HepG2 (cell line): ENCODE results near the gene ZCCHC7. TPM values are rescaled to one million over a fixed set of nuclear protein-coding genes. Genes with fewer than 3 reads are reported as not detected.

Experiments
- ATAC-seq: fragments of 200-7000 bp; cut with Tn5 transposase; 3 replicates; pipeline ENCODE4 v1.9.1; 2020; ENCODE audit warnings: mild to moderate bottlenecking, moderate library complexity
- BruUV-seq: library from RNA; stranded (reverse); fragments of 400-500 nt; replicated peaks from 2 replicates; lab custom pipeline; 2021; lab: Mats Ljungman, UMichigan
- CTCF ChIA-PET: fragments of 300-600 bp; formaldehyde crosslinking; extraction: SDS; loops from one replicate; lab custom pipeline; 2021; ENCODE audit warnings: low total read pairs, inconsistent platforms, low intra/inter-chr PET ratio; lab: Yijun Ruan, JAX
- POLR2A ChIA-PET: fragments of 350-600 bp; sonication (Branson Sonifier 250); formaldehyde crosslinking; loops from one replicate; lab custom pipeline; 2020; ENCODE audit warnings: antibody characterized with exemption, inconsistent platforms; lab: Yijun Ruan, JAX
- DNase-seq: peaks from one replicate; pipeline ENCODE4 v3.0.0-alpha.2; 2015; ENCODE audit warnings: low spot score
- FAIRE-seq: peaks from 3 replicates; lab custom pipeline; 2011; peaks lifted over from hg19 to GRCh38; lab: Jason Lieb, UNC
- H2AFZ ChIP-seq: one replicate; pipeline ENCODE4 v1.6.1; 2011; ENCODE audit warnings: low read length, inconsistent platforms
- H3K27ac ChIP-seq: fragments of 300-600 bp; 3 replicates; pipeline ENCODE4 v1.8.0; 2011; ENCODE audit warnings: mixed run types, mild to moderate bottlenecking, mixed read lengths, low read length, inconsistent platforms; ENCODE audit not compliant: insufficient read depth; ENCODE audit errors: extremely low read length
- H3K27me3 ChIP-seq, 2 experiments: fragments of 200-600 bp in 1 of 2; 2 replicates in 1 of 2; 3 replicates in 1 of 2; pipeline versions ENCODE4 v1.6.0 to v1.8.0; 2011; ENCODE audit warnings: low read length in 2 of 2, mild to moderate bottlenecking in 2 of 2, moderate library complexity in 2 of 2, inconsistent platforms in 1 of 2; ENCODE audit not compliant: insufficient read depth in 2 of 2, control insufficient read depth in 1 of 2
- H3K36me3 ChIP-seq, 2 experiments: fragments of 200-600 bp in 1 of 2; replicated peaks in 1 of 2; 2 replicates in 1 of 2; 3 replicates in 1 of 2; pipeline versions ENCODE4 v1.5.1 to v1.8.0; 2011; ENCODE audit warnings: low read length in 2 of 2, inconsistent platforms in 1 of 2; ENCODE audit not compliant: insufficient read depth in 2 of 2, control insufficient read depth in 1 of 2
- H3K4me1 ChIP-seq: 2 replicates; pipeline ENCODE4 v1.5.1; 2012; ENCODE audit warnings: low read length, inconsistent platforms; ENCODE audit not compliant: insufficient read depth
- H3K4me2 ChIP-seq: 2 replicates; pipeline ENCODE4 v1.6.0; 2011; ENCODE audit warnings: low read depth, low read length, inconsistent platforms
- H3K4me3 ChIP-seq, 3 experiments: fragments of 200-600 bp in 1 of 3; sonication (generic), shearing (Covaris generic) in 1 of 3; replicated peaks in 1 of 3; 2 replicates each; pipeline ENCODE4 v1.5.1; 2011 to 2016; ENCODE audit warnings: low read length in 3 of 3, inconsistent platforms in 2 of 3, low read depth in 2 of 3, mild to moderate bottlenecking in 2 of 3, control low read depth in 1 of 3, mixed read lengths in 1 of 3; ENCODE audit not compliant: insufficient read depth in 1 of 3
- H3K79me2 ChIP-seq: one replicate; pipeline ENCODE4 v1.6.1; 2011; ENCODE audit warnings: low read length, inconsistent platforms; ENCODE audit not compliant: insufficient read depth
- H3K9ac ChIP-seq: 2 replicates; pipeline ENCODE4 v1.6.0; 2011; ENCODE audit warnings: mild to moderate bottlenecking, low read depth, low read length, inconsistent platforms; ENCODE audit not compliant: insufficient read depth
- H3K9me3 ChIP-seq: 2 replicates; pipeline ENCODE4 v1.5.1; 2012; ENCODE audit warnings: mild to moderate bottlenecking, low read length
- H4K20me1 ChIP-seq: 2 replicates; pipeline ENCODE4 v1.6.0; 2011; ENCODE audit warnings: inconsistent platforms, mild to moderate bottlenecking, low read length, moderate library complexity; ENCODE audit not compliant: insufficient read depth
- CHD2 ChIP-seq: IDR thresholded peaks from 2 replicates; pipeline ENCODE4 v1.6.1; 2011; ENCODE audit warnings: low read depth, low read length, improper control_type of control experiment
- GLI4 ChIP-seq: sonication (generic); formaldehyde crosslinking; IDR thresholded peaks from 2 replicates; pipeline ENCODE4 v1.5.1; 2020; ENCODE audit warnings: missing genetic modification reagents, mild to moderate bottlenecking, moderate library complexity, borderline replicate concordance
- MAFF ChIP-seq: IDR thresholded peaks from 2 replicates; pipeline ENCODE4 v1.6.1; 2011; ENCODE audit warnings: low read depth, low read length, improper control_type of control experiment
- MAFK ChIP-seq, 2 experiments: IDR thresholded peaks in 1 of 2; conservative IDR thresholded peaks in 1 of 2; 2 replicates each; pipeline ENCODE4 v1.6.1; 2011; ENCODE audit warnings: improper control_type of control experiment in 2 of 2, low read length in 2 of 2
- MXI1 ChIP-seq: IDR thresholded peaks from 3 replicates; pipeline ENCODE4 v1.6.1; 2012; ENCODE audit warnings: low read depth, low read length, inconsistent platforms, borderline replicate concordance
- NFIC ChIP-seq: IDR thresholded peaks from 2 replicates; pipeline ENCODE4 v1.6.1; 2012; ENCODE audit warnings: mild to moderate bottlenecking, low read length, inconsistent platforms
- ZNF253 ChIP-seq: sonication (generic); formaldehyde crosslinking; IDR thresholded peaks from 2 replicates; pipeline ENCODE4 v1.8.0; 2022; ENCODE audit warnings: mild to moderate bottlenecking, missing genetic modification reagents, borderline replicate concordance
- ZNF792 ChIP-seq: IDR thresholded peaks from 2 replicates; pipeline ENCODE4 v1.6.1; 2016
- WGBS: methylation state at CpG from one replicate; pipeline ENCODE4 v1.1.6; 2017; ENCODE audit warnings: low lambda C conversion rate; 5-methylcytosine and 5-hydroxymethylcytosine counted together
- in situ Hi-C: cut with HindIII; loops from 2 replicates; pipeline ENCODE4 v1.10.0; 2017; ENCODE audit warnings: low pct_unique_long_range_greater_than_20kb; ENCODE audit not compliant: extremely low pct_ligation_motif_present
- intact Hi-C: fragments of 100-400 bp; cut with micrococcal nuclease; formaldehyde crosslinking; loops from one replicate; pipeline ENCODE4 v1.10.0; 2022; ENCODE audit not compliant: unreplicated experiment
- polyA plus RNA-seq, 8 experiments: library from polyadenylated mRNA; depleted of rRNA in 3 of 8; stranded (reverse) in 7 of 8; unstranded in 1 of 8; fragments of >200 nt; fragmentation: Illumina TruSeq in 4 of 8; extraction: Trizol in 4 of 8; gene quantifications; 2 replicates each; pipeline versions ENCODE4 v1.2.1 to v1.2.3, GENCODE V29; 2011 to 2016; ENCODE audit warnings: low read depth in 4 of 8, missing spikeins in 1 of 8, mixed read lengths in 1 of 8; ENCODE audit not compliant: insufficient read depth in 1 of 8
- total RNA-seq, 5 experiments: library from RNA; depleted of rRNA; stranded (reverse); fragments of >200 nt; fragmentation: Illumina TruSeq; extraction: Trizol; gene quantifications; 2 replicates each; pipeline ENCODE4 v1.2.3, GENCODE V29; 2016; ENCODE audit warnings: low read depth in 1 of 5
- TF ChIP-seq, protein P1 (sequence below): sonication (generic); formaldehyde crosslinking; IDR thresholded peaks from 2 replicates; pipeline ENCODE4 v1.5.0; 2020; ENCODE audit warnings: mild to moderate bottlenecking, missing genetic modification reagents
- TF ChIP-seq, protein P2 (sequence below): sonication (generic); formaldehyde crosslinking; IDR thresholded peaks from 2 replicates; pipeline ENCODE4 v1.5.0; 2020; ENCODE audit warnings: mild to moderate bottlenecking, missing genetic modification reagents, borderline replicate concordance
- TF ChIP-seq, protein P3 (sequence below): sonication (generic); formaldehyde crosslinking; IDR thresholded peaks from 2 replicates; pipeline ENCODE4 v1.4.0; 2020; ENCODE audit warnings: mild to moderate bottlenecking, missing genetic modification reagents
- TF ChIP-seq, protein P4 (sequence below): sonication (generic); formaldehyde crosslinking; IDR thresholded peaks from 2 replicates; pipeline ENCODE4 v1.8.0; 2022; ENCODE audit warnings: mild to moderate bottlenecking, missing genetic modification reagents, moderate library complexity

The ZCCHC7 gene
- total and polyA plus RNA-seq, 2 of the 13 experiments (the other 11 are each of a cell fraction or from before 2014, with no cell fraction given) = 13.6 to 19.3 TPM

DNA sequence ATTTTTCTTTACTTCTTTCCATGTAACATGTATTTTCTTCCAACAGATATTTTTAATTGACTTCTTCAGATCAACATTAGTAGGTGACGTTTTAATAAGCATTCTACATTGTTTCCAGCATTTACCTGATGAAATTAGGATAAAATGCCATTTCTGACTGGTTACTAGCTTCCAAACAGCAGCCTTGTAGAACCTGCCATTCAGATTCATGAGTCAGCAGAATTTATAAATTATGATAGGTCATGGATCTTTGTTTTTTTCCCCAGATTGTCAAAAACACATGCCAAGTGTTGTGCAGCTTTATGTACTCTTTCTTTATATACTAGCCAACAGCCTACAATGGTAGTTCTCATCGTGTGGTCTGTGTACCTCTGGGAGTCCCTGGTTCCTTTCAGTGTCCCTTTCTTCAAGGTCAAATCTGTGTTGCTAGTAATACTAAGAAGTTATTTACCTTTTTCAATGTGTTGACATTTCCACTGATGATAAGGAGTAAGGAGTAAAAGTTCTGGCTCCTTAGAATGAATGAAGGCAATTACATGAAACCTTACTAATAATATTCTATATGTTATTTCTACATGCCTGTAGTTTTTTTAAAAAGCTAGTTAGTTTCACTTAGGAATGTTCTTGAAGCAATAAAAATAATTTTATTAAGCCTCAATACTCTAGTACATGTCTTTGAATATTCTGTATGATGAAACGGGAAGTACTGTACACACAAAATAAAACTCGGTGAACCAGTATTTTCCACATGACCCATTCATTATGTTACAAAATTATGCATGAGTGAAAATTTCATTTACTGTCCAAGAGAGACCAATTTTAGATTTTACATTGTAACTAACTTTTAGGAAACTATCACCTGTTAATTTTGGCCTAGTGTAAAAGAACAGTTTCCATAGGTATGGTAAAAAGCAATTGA lies 135.8 kb downstream of the ZCCHC7 start:
- H3K9ac ChIP-seq = no peak overlapping the region

More for the DNA sequence above, 135.8 kb downstream of the ZCCHC7 start:
- ATAC-seq (no peak), FAIRE-seq (no peak), DNase-seq (no peak)
- intact Hi-C loops (no loop called here), in situ Hi-C loops (no loop called here)
- BruUV-seq = no TSS peak
- Histone ChIP-seq H3K27me3 (no peaks in the 10 kb centered on the region), H3K27ac (no peak overlapping the region), H3K4me2 (no peak overlapping the region), H3K4me1 (no peaks in the 10 kb centered on the region), H3K4me3 (no peak overlapping the region), H2AFZ (no peak overlapping the region), H3K36me3 (no peaks in the 10 kb centered on the region), H3K79me2 (no peaks in the 10 kb centered on the region), H4K20me1 (no peaks in the 10 kb centered on the region), H3K9me3 (no peaks in the 10 kb centered on the region)
- ChIA-PET CTCF (no interaction called here), POLR2A (no interaction called here)
- TF ChIP-seq, protein P1, sequence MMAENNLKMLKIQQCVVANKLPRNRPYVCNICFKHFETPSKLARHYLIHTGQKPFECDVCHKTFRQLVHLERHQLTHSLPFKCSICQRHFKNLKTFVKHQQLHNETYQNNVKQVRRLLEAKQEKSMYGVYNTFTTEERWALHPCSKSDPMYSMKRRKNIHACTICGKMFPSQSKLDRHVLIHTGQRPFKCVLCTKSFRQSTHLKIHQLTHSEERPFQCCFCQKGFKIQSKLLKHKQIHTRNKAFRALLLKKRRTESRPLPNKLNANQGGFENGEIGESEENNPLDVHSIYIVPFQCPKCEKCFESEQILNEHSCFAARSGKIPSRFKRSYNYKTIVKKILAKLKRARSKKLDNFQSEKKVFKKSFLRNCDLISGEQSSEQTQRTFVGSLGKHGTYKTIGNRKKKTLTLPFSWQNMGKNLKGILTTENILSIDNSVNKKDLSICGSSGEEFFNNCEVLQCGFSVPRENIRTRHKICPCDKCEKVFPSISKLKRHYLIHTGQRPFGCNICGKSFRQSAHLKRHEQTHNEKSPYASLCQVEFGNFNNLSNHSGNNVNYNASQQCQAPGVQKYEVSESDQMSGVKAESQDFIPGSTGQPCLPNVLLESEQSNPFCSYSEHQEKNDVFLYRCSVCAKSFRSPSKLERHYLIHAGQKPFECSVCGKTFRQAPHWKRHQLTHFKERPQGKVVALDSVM (CRISPR knock-in tag) = no peak
- TF ChIP-seq, protein P2, sequence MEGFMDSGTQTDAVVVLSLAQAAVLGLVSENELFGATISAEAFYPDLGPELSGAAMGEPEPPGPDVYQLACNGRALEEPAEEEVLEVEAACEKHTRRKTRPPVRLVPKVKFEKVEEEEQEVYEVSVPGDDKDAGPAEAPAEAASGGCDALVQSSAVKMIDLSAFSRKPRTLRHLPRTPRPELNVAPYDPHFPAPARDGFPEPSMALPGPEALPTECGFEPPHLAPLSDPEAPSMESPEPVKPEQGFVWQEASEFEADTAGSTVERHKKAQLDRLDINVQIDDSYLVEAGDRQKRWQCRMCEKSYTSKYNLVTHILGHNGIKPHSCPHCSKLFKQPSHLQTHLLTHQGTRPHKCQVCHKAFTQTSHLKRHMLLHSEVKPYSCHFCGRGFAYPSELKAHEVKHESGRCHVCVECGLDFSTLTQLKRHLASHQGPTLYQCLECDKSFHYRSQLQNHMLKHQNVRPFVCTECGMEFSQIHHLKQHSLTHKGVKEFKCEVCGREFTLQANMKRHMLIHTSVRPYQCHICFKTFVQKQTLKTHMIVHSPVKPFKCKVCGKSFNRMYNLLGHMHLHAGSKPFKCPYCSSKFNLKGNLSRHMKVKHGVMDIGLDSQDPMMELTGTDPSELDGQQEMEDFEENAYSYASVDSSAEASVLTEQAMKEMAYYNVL (CRISPR knock-in tag) = no peak
- TF ChIP-seq NFIC (no peak), MAFF (peak; percentile 97), ZNF792 (CRISPR knock-in tag) (no peak), MXI1 (no peak), ZNF253 (no peak), GLI4 (CRISPR knock-in tag) (no peak), MAFK (conservative IDR thresholded peaks at IDR 0.05 in 1 of 2, IDR thresholded peaks at IDR 0.05 in 1 of 2; ENCODE audit: low read length in 2 of 2) (peak; percentile 96 to 98), CHD2 (no peak)
- TF ChIP-seq, protein P3, sequence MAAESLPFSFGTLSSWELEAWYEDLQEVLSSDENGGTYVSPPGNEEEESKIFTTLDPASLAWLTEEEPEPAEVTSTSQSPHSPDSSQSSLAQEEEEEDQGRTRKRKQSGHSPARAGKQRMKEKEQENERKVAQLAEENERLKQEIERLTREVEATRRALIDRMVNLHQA (CRISPR knock-in tag) = no peak
- TF ChIP-seq, protein P4, sequence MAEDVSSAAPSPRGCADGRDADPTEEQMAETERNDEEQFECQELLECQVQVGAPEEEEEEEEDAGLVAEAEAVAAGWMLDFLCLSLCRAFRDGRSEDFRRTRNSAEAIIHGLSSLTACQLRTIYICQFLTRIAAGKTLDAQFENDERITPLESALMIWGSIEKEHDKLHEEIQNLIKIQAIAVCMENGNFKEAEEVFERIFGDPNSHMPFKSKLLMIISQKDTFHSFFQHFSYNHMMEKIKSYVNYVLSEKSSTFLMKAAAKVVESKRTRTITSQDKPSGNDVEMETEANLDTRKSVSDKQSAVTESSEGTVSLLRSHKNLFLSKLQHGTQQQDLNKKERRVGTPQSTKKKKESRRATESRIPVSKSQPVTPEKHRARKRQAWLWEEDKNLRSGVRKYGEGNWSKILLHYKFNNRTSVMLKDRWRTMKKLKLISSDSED = no peak
- 73% methylated on average over 4 of the region's 4 CpGs for WGBS
